Mesenteric fat pad (tissue), 1 donor: ENCODE measurements around the gene POLDIP3. TPM values are rescaled to one million over a fixed set of nuclear protein-coding genes. Genes with fewer than 3 reads are reported as not detected.
"Not testable (repeated sequence)": the region's sequence is repeated elsewhere in the genome, so short reads cannot be mapped to it uniquely, and the experiment has no call there.

Experiments used
- DNase-seq: peaks from one replicate; pipeline ENCODE4 v3.0.0-alpha.2; 2020; ENCODE audit warnings: low spot score
- total RNA-seq: library from RNA; stranded (reverse); fragmentation: NEBNext Ultra II Directional; extraction: Animal tissue kit (Norgen Biotek cat#: 25700); gene quantifications from one replicate; pipeline ENCODE4 v1.2.1, GENCODE V29; 2021
- donor health status: DM: yes; HTN: yes; CAD: no.

POLDIP3 gene
- total RNA-seq, 1 donor from 2014 or later = 38.2 TPM

DNA sequence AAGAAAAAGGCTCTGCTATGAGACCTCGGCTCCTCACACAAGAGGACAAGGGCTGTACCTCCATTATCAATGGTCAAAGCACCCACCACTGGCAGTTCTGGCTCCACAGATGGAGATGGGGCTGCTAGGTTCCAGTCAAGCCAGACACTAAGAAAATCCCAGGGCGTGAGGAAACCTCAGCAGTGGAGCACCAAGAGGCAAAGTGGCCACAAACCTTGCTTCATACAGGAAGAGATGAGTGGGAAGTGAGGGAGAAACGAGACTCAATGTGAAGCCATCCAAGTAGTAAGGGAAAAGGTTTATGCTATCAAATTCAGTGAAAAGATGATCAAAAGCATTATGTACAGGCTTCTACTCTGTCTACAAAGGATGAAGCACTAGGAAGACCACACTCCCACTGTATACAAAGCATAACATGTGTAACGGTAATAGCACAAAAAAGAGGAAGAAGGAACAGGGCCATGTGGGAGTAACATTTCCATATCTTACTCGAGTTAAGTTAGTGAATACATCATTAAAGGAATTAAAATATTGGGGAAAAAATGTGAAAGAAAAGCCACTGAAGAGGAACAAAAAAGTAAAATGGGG, 27.0 kb downstream of the POLDIP3 start:
- no peak for DNase-seq

DNA sequence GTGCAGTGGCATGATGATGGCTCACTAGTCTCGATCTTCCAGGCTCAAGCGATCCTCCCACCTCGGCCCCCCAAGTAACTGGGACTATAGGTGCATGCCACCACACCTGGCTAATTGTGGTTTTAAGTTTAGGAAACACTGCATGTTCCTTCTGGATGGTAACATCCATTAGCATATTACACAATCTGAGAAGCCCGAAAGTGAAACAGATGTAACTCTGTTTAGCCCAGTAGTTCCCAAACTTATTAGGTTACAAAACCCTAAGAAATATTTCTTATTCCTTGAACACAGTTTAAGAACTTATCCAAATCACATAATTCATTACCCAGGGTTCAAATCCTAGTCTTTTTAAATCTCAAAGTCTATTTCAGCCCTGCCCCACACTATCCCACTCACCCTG, 28.3 kb downstream of the POLDIP3 start:
- no peak for DNase-seq

DNA sequence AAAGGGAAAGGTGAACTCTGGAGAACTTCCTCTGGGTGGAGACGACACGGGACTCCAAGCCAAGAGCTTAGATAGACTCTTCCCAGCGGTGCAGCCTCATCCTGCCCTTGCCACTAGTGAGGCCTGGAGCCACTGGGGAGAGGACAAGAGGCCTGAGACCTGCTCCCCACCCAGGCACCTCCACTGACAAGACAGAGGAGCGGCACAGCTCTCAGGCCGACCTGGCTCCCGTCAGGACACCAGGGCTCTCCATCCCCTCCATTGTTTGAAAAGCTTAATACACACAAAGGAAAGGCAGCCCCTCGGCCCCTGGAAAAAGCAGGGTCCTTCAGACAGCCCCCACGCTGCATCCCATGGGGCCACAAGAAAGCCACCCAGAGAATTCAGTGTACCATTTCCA, 29.6 kb downstream of the POLDIP3 start:
- DNase-seq = no peak

DNA sequence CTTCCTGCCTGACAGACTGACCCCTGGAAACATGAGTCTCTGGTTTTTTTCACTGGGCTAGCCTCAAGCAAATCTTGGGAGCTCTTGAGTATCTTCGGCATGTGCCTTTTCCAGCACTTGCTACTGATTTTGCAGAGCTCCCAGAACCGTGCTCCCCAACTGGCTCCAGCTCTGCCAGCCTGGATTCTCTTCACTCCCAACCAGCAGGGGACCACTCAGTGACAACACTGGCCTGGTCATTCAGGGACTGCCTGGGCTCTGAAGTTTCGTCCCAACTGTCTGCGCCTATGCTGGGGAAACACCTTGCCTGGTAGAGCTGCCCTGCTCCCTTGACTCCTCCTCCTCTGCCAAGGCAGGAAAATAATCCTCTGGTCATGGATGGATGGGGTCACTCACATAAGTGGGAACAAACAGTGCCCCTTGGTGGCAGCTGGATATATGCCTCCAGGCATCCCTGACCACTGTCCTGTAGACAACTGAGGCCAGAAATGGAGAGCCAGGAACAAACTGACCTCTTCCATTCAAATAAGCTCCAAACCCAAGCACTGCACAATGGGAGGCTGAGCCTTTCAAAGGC, 30.2 kb downstream of the POLDIP3 start:
- no peak for DNase-seq

DNA sequence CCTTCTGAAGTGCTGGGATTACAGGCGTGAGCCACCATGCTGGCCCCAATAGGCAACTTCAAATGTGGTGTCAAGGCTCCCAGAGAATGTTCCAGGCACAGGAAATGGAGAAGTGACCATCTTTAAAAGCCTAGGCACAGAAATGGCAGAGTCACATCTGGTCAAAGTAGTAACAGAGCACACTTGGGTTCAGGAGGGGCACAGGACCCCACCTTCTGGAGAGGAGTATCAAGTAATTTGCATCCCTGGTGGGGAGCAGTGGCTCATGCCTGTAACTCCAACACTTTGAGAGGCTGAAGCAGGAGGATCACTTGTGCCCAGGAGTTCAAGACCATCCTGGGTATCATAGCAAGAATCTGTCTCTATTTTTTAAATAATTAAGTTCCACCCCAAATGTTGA, 31.7 kb downstream of the POLDIP3 start:
- DNase-seq = no peak

DNA sequence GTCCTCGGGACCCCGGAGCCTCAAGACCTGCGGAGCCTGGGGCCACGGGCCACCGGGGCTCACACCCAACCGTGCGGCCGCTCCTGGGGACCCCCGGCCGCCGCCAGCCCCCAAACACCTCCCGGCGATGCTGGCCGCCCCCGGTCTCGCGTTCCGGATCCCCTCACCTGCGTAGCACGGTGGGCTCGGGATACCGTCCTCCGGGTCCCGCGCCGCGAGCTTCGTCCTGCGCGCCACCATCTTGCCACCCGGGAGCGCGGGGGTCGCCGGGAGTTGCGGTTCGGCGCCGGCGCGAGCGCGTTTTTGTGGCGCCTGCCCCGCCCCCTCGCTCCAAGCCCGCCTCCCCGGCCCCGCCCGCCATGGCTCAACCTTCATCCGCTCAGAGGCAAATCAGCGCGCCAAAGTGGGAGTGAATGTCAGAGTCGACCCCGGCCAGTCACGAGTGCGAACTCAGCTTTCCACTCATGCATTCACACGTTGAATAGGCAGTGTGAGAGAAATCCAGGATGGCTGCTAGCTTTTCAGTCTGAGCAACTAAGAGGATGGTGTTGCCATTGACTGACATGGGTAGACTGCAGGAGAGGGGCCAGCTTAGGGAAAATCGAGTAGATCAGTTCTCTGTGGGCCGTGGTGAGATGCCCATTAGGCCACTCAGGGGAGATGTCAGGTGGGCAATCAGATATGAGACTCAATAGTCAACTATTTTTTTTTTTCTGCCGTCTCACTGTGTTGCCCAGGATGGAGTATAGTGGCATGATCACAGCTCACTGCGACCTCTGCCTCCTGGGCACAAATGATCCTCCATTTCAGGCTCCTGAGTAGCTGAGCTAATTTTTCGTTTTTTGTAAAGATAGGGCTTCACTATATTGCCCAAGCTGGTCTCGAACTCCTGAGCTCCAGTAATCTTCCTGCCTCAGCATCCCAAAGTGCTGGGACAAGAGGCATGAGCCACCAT, 32.6 kb downstream of the POLDIP3 start:
- no peak for DNase-seq

DNA sequence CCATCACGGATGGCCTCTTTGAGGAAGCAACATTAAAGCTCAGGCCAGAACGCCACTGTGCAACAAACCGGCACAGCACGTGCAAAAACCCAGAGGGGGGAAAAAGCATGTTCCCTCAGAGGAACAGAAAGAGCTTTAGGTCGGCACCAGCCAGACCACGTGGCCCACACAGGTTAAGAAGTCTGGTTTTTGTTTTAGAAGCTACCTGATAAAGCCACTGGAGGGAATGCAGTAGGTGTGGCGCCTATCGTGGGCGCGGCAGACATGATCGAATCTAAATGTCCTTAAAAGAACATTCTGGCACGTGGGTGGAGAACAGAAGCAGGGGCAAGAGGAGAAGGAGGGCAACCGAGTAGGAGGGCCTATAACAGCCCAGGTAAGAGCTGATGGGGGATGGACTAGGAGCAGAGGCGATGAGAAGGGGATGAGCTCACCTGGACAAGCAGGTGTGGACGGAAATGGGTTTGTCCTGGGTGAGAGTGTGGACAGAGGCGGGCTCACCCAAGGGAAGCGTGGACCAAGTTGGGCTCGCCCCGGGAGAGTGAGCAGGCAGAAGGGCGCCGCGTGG, 33.4 kb downstream of the POLDIP3 start:
- DNase-seq = not testable (repeated sequence)

DNA sequence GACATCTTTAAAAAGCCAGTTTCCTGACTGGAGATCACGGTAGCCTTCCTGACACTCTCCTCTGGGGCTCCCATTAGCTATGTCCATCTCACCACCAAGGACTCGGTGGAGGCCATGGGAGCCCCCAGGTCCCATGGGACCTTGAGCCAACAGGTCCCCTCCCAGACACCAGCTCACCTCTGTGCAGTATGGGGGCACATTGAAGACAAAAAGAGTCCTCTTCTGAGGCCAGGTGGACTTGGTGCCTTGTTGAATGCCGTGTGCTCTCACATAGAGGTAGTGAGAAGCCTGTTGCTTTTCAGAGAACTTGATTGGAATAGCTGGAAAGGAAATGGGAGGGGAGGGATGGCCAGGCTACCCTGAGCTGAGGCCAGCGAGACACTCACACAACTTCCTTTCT, 34.6 kb downstream of the POLDIP3 start:
- DNase-seq = not testable (repeated sequence)

DNA sequence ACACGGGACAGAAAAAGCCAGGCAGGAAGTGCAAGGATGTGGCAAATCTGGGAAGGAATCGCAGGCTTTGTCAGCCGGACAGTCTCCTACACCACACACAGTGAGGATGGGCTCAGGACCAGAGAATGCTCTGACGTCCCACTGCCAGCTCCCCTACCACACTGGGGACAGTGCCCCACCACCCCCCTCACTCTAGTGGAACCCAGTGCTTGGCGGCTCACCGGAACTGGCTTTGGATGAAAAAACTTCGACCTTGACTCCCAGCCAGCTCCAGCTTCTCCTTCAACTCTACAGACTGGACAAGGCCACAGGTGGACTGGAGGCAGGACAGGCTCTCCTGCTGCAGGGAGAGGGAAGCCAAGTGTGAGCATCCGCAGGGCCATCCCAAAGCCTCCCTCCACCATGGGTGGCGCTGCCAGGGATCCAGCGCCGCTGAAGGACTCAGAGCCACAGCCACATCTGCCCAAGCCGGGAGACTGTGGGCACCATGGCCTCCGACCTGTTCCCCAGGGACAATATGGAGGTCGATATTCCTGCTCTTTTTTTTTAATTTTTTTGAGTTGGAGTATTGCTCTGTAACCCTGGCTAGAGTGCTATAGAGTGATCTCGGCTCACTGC, 37.0 kb downstream of the POLDIP3 start:
- DNase-seq = no peak

DNA sequence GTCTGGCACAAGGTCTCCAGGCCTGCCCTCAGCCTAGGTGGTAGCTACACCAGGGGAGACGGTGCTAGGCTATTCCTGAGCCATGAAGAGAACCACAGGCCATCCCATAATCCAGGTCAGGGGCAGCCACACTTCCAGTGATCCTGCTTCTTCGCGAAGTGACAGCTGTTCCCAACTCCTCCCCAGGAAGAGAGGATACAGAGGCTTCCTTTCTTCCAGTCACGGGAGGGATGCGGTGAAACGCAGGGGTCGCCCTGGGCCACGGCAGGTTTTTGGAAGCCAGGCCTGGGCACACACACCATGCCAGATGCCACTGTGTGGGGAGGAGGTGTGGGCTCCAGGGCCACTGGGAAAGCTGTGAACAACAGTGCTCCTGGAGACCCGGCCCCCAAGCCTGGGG, 37.5 kb downstream of the POLDIP3 start:
- not testable (repeated sequence) for DNase-seq

DNA sequence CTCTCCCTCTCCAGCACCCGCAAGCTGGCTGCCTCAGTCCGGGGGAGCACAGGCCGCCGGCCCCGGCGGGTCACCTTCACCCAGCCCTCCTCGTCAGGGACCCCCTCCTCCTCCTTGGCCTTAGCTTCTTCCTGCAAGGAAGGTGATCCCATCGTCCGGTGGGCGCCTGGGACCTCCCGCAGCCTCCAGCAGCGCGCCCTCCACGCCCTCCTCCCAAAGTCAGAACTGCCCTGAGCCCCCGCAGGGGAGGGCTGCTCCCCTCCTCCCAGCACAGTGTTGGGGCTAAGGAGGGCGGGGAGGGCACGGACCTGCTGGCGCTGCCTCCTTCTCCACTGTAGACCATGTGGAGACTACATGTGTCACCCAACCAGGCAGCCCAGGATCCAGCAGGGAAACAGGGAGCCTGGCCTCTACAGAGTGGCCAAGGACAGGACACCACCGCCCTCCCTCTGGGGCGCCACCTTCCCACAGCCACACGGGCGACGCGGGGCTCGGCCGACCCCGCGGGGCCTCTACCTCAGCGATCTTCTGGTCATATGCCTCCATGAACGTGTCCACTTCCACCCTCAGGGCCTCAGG, 38.6 kb downstream of the POLDIP3 start:
- not testable (repeated sequence) for DNase-seq

DNA sequence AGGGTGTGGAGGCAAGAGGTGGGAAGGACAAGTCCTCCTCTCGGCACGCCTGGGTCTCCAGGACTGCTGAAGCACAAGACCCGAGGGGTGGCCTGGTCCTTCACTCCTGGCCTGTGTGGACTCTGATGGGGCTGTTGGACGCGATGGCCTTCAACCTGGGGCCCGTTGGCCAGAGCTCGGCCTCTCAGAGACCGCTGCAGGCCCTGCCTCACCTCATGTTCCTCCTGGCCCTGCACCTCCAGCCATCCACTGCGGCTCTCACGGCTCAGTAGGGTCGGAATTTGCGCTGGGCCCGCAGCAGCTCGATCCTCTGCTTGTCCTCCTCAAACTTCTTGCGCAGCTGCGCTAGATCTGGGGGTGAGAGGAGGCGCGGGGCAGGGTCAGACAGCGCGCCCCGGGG, 40.2 kb downstream of the POLDIP3 start:
- not testable (repeated sequence) for DNase-seq

DNA sequence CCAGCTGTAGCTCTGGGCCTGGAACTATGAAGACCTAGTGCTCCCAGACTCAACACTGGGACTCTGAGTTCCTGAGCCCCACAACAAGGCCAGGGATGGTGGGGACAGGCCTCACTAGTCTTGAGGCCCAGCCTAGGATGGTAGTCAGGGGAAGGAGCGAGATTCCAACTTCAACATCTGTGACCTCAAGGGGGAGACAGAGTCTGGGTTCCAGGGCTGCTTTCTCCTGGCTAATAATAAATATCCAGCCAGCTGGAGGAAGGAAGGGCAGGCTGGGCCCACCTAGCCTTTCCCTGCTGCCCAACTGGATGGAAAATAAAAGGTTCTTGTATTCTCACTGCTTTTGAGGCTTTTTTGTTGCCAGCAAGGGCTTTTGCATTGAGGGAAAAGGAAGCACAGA, 40.6 kb downstream of the POLDIP3 start:
- not testable (repeated sequence) for DNase-seq

DNA sequence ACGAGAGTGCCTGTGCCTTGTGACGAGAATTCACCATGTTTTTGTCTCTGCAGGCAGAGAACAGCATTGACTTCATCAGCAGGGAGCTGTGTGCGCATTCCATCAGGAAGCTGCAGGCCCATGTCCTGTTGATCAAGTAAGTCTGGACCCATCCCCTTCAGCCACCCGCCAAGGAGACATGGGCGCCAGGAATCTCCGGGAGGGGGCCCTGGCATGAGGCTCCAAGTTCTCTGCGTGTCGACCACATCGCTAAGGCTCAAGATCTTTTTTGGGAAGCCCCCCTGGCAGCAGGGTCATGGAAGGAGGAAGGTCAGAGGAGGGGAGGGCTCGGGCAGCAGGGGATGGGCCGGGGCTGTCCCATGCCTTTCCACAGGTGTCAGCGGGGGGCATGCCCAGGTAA, 43.6 kb downstream of the POLDIP3 start:
- not testable (repeated sequence) for DNase-seq

DNA sequence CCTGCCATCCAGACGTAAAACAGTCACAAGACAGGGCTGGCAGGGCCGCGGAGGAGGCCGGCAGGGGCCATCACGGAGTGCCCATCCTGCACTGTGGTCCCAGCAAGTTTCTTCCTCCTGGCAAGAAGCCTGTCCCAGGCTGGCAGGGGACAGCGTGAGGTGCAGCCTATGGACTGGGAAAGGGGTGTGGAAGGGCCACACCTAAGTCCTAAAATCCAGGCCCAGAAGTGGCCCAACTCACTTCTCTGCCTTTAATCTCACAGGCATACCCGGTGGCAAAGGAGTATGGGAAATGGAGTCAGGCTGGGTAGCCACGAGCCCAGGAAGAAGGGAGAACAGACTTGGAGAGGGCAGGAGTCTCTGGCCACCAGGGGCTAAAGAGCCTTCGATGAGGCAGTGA, 44.1 kb downstream of the POLDIP3 start:
- DNase-seq = not testable (repeated sequence)

DNA sequence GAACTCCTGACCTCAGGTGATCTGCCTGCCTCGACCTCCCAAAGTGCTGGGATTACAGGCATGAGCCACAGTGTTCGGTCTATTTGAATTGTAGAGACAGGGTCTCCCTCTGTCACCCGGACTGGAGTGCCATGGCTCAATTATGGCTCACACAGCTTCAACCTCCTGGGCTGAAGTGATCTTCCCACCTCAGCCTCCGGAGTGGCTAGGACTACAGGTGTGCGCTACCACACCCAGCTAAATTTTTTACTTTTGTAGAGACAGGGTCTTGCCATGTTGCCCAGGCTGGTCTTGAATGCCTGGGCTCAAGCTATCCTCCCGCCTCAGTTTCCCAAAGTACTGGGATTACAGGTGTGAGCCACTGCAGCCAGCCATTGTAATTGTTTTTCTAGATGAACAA, 46.7 kb downstream of the POLDIP3 start:
- not testable (repeated sequence) for DNase-seq

DNA sequence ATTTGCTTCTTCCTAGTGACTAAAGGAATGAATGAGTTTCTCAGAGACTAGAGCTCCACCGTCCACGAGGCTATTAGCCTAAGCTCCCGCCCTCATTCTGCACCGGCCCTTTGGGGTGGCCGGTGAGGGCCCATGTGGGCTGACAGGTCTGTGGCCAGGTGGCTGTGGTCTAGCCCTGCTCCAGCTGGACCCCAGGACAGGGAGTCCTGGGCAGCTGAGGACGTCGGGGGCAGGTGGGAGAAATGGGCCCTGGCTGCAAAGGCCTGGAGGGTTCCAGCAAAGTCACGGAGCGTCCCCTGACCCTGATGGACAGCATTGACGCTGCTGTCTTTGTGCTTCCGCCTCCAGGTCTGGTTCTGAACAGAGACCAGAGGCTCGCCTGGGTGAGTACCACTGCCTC, 48.7 kb downstream of the POLDIP3 start:
- no peak for DNase-seq

DNA sequence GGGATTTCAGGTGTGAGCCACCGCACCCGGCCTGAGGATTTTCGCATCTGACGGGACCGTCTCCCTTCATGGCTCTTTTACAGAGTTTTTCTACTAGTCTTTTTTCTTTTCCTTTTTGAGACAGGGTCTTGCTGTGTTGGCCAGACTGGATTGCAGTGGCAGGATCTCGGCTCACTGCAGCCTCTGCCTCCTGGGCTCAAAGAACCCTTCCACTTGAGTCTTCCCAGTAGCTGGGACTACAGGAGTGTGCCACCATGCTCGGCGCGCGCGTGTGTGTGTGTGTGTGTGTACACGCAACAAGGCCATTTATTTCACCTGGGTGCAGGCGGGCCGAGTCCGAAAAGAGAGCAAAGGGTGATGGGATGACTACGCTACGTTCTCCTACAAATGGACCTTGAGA, 50.0 kb downstream of the POLDIP3 start:
- DNase-seq = no peak

DNA sequence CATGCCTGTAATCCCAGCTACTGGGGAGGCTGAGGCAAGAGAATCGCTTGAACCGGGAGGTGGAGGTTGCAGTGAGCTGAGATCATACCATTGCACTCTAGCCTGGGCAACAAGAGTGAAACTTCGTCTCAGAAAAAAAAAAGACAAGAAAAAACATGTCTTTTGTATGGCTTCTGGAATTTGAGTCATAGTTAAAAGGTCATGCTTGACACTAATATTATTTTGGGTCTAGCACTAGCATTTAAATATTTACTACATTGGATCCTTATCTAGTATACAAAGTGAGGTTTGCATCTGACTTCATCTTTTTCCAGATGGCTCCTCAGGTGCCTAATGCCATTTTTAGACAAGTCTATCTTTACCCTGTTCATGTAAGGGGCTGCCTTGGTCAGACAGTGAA, 50.7 kb downstream of the POLDIP3 start:
- DNase-seq = not testable (repeated sequence)

DNA sequence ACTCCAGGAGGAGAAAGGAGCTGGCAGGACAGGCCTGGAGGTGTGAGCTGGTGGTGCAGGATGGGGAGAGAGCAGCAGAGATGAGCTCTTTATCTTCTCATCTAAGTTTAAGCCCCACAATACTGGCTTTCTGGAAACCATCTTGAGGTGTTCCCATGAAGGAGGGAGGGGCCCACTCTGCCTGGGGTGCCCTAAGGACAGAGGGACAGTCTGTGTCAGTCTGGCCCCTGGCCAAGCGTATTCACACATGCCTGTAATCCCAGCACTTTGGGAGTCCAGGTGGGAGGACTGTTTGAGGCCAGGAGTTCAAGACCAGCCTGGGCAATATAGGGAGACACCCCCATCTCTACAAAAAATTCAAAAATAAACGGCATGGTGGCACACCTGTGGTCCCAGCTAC, 52.0 kb downstream of the POLDIP3 start:
- DNase-seq = no peak

DNA sequence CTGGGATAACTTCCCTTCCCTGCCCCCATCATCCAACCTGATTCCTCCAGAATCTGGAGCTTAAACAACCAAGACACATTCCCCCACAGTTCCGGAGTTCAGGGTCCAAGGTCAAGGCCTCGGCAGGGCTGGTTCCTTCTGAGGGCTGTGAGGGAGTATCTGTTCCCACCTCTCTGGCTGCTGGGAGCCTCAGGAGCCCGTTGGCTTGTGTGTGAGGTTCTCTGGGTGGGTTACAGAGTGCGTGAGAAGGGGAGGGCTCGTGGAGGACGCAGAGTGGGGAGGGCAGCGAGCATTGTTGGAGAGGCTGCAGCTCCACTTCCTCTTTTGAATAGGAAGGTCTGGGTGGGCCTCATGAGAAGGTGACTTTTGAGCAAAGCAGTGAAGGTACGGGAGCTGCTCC, 52.4 kb downstream of the POLDIP3 start:
- no peak for DNase-seq
